NT2/D1 (cell line): ENCODE measurements around the gene HMGN1.

Source experiments
- DNase-seq: peaks from one replicate; pipeline ENCODE4 v3.0.0-alpha.2; 2011; ENCODE audit warnings: low read depth, low spot score
- H3K27me3 ChIP-seq: 2 replicates; pipeline ENCODE4 v1.6.0; 2011; ENCODE audit warnings: mild to moderate bottlenecking; ENCODE audit not compliant: insufficient read length, insufficient read depth
- H3K36me3 ChIP-seq: 2 replicates; pipeline ENCODE4 v1.6.1; 2011; ENCODE audit warnings: mild to moderate bottlenecking, low read length, mixed read lengths; ENCODE audit not compliant: insufficient read depth, insufficient read length
- H3K4me1 ChIP-seq: 2 replicates; pipeline ENCODE4 v1.5.1; 2011; ENCODE audit not compliant: insufficient read depth, insufficient read length
- H3K4me3 ChIP-seq: 2 replicates; pipeline ENCODE4 v1.5.1; 2011; ENCODE audit warnings: low read depth; ENCODE audit not compliant: insufficient read length
- H3K9ac ChIP-seq: 2 replicates; pipeline ENCODE4 v1.6.0; 2011; ENCODE audit warnings: low read depth; ENCODE audit not compliant: insufficient read length
- H3K9me3 ChIP-seq: 2 replicates; pipeline ENCODE4 v1.5.1; 2011; ENCODE audit warnings: mild to moderate bottlenecking, low read length; ENCODE audit not compliant: insufficient read depth
- SUZ12 ChIP-seq: IDR thresholded peaks from 2 replicates; pipeline ENCODE4 v1.6.1; 2011; ENCODE audit not compliant: insufficient read length, insufficient read depth; ENCODE audit errors: extremely low read depth
- YY1 ChIP-seq: IDR thresholded peaks from 2 replicates; pipeline ENCODE4 v1.6.1; 2011; ENCODE audit not compliant: insufficient read length, insufficient read depth
- ZNF274 ChIP-seq: IDR thresholded peaks from 2 replicates; pipeline ENCODE4 v1.6.1; 2011; ENCODE audit warnings: mild to moderate bottlenecking, low read depth, low read length

Gene HMGN1, protein sequence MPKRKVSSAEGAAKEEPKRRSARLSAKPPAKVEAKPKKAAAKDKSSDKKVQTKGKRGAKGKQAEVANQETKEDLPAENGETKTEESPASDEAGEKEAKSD

DNA sequence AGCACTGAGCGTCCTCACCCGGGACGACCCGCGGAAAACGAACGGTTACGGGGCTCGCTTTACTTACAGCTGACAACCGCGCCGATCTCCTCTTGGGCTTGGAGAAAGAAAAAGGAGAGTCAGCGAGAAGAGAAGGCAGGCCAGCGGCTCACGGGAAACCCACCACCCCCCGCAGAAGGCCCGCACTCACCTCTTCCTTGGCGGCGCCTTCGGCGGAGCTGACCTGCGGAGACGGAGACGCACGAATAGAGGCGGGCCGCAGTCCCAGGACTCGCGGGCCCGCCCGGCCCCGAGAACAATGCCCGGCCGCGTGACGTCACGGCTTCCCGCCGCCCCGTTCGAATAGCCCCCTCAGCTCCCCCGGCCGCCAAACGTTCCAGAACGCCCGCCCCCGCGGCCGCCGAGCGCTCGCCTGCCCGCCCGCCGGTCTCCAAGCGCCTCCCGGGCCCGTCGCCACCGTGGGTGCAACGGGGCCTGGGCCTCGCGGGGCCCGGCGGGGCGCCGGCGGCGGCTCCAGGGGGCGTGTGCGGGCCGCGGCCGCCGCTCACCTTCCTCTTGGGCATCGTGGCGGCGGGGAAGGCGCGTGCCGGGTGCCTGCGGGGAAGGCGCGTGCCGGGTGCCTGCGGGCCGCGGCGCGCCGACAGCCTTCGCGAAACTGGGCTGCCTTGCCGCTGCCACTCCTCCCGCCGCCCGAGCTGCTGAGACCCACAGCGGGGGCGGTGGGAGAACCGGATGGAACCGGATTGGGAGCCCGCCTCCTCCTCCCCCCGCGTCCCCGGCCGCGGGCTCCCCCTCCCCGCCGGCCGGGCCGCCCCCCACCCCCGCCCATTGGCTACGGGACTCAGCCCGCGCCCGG lies at the start of gene HMGN1:
HMGN1 (minus strand) TSS at position 734 of the 856 bp plus-strand sequence; CDS start at position 563, 171 bp downstream.
- H3K9ac ChIP-seq = peak within 1 kb of the TSS; percentile 96

DNA sequence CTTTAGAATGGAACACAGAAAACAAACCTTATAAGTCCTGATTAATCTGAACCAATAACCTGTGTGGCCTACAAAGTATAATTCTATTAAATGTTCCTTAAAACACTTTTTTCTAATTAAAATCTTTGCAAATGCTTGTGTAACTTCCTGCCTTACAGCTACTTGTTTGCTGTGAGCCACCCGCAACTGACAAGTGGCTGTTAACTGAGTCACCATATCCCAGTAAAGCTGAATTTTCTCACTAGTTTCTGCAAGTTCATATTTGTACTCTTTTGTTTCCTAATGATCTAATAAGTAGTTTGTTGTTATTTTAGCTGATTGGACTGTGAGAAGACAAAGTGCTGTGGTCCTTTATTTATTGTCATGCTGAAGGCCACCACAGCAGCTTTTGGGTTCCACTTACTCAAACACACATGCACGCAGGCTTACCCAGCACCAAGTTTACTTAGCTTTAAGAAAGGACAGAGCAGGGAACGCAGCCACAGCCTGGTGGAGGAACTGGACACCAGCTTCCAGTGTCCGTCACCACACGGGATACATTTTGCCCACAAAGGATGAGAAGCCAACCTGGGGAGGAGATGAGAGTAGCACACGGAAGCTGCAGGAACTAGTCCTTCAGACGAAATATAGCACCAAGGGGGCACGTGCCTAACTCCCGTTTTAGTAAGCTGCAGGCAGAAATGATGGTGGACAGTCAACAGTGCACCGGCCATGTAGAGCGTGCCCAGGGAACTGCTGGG lies 48.9 kb upstream of the HMGN1 start:
- Histone ChIP-seq H3K9ac (peak overlapping the region; percentile 1), H3K36me3 (peaks cover 35% of the 10 kb centered on the region), H3K4me1 (peaks cover 3% of the 10 kb centered on the region), H3K4me3 (no peak overlapping the region), H3K27me3 (no peaks in the 10 kb centered on the region), H3K9me3 (no peaks in the 10 kb centered on the region)
- no peak for TF ChIP-seq YY1
- no peak for DNase-seq

More for the DNA sequence above, at the start of gene HMGN1:
- H3K4me3 ChIP-seq = peak within 1 kb of the TSS; percentile 84
- DNase-seq = peak; percentile 94
- peaks cover 47% of the 10 kb centered on the region for H3K36me3 ChIP-seq
- H3K4me1 ChIP-seq = peaks cover 13% of the 10 kb centered on the region
- no peaks in the 10 kb centered on the region for H3K27me3 ChIP-seq
- H3K9me3 ChIP-seq = no peaks in the 10 kb centered on the region
- TF ChIP-seq ZNF274 (no peak), YY1 (no peak), SUZ12 (no peak)

DNA sequence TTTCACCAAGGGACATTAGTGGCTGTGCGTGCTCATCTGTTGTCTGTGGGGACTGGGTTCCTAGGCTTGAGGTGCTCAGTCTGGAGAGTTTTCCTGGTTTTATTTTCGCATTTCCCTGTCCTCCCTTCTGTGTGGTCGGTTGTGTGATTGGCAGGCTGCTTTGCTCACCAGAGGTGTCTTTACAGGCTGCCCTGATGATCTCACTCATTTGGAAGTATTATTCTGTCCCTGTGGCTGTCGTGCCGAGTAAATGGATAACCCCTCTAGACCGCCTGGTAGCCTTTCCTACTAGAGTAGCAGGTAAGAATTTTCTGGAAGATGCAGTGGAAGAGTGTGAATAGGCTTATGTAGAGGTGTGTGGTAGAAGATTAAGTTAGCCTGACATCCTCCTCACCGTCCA lies 44.1 kb upstream of the HMGN1 start:
- no peak for TF ChIP-seq ZNF274
- no peak for TF ChIP-seq SUZ12
- TF ChIP-seq YY1 = no peak
- H3K27me3 ChIP-seq = no peaks in the 10 kb centered on the region
- no peak overlapping the region for H3K9ac ChIP-seq
- peaks cover 55% of the 10 kb centered on the region for H3K36me3 ChIP-seq
- no peak overlapping the region for H3K4me3 ChIP-seq
- no peaks in the 10 kb centered on the region for H3K9me3 ChIP-seq
- H3K4me1 ChIP-seq = peaks cover 11% of the 10 kb centered on the region
- DNase-seq = no peak

DNA sequence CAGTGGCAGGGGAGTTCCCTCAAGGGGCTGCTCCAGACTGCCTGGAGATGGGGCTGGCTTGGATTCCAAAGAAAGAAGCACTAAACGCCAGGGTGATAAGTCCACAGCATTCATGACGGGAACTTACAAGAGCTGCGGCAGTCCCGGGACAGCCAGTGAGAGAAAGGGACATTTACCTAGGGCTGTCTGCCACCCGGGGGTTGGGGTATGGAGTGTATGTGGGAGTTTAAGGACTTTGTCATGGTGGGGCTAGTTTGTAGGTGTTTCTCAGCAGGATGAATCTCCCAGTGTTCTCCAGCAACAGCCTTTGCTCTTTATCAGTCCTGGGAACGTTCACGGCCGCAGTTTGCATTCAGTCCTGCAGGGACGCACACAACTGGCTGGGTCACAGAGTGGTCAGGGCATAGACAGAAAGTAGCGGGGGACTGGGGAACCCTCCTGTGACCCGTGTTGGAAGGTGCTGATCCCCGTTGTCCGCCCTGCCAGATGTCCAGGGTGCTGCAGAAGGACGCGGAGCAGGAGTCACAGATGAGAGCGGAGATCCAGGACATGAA lies 41.4 kb upstream of the HMGN1 start:
- TF ChIP-seq YY1 (no peak), SUZ12 (no peak), ZNF274 (no peak)
- peaks cover 51% of the 10 kb centered on the region for H3K36me3 ChIP-seq
- no peaks in the 10 kb centered on the region for H3K9me3 ChIP-seq
- H3K4me1 ChIP-seq = peaks cover 23% of the 10 kb centered on the region
- DNase-seq = no peak
- H3K9ac ChIP-seq = no peak overlapping the region
- no peaks in the 10 kb centered on the region for H3K27me3 ChIP-seq
- no peak overlapping the region for H3K4me3 ChIP-seq

DNA sequence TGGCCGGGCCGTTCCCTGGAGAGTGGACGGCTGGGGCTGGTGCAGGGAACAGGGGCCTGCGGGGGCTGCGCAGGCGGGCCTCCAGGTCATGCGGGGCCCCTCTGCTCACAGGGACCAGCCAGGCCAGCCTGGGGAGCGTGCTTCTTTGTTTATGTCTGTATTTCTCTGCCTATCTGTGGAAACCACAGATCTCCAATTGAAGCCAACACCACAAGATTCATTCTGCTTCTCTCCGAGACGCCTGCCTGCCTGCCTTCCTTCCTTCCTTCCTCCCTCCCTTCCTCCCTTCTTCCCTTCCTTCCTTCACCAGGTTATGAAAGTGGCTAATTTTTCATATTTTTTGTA lies 39.9 kb upstream of the HMGN1 start:
- DNase-seq = no peak
- no peaks in the 10 kb centered on the region for H3K9me3 ChIP-seq
- no peak overlapping the region for H3K4me3 ChIP-seq
- H3K4me1 ChIP-seq = peaks cover 24% of the 10 kb centered on the region
- peaks cover 42% of the 10 kb centered on the region for H3K36me3 ChIP-seq
- H3K27me3 ChIP-seq = no peaks in the 10 kb centered on the region
- H3K9ac ChIP-seq = peak overlapping the region; percentile 68
- TF ChIP-seq SUZ12 (no peak), YY1 (no peak), ZNF274 (no peak)

DNA sequence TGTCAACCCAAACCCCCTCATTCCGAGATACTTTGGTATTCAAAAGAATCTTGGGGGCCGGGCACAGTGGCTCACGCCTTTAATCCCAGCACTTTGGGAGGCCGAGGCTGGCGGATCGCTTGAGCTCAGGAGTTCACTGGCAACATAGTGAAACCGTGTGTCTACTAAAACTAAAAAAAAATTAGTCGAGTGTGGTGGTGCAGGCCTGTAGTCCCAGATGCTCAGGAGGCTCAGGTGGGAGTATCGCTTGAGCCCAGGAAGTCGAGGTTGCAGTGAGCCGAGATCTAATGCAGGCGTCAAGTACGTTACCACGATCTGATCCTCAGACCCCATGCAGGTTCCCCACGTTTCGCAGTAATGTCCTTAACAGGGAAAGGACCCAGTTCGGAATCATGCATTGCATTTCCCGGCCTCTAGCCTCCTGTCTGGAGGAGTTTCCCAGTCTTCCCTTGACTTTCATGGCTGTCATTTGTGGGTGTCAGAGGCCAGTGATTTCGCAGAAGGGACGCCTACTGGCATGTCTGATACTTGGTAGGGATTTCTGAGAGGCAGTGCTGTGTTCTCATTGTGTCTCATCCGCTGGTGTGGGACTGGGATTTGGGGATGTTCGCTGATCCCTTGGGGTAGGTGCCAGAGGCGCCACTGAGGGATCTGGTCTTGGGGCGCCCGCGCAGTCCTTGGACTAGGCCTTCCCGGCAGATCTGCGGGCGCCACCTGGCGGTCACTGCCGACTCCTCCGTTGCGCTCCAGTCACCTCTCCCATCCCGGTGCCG lies 39.3 kb upstream of the HMGN1 start:
- H3K9me3 ChIP-seq = no peaks in the 10 kb centered on the region
- peaks cover 37% of the 10 kb centered on the region for H3K36me3 ChIP-seq
- H3K4me1 ChIP-seq = peaks cover 24% of the 10 kb centered on the region
- H3K4me3 ChIP-seq = peak overlapping the region; percentile 27
- H3K27me3 ChIP-seq = no peaks in the 10 kb centered on the region
- peak overlapping the region; percentile 68 for H3K9ac ChIP-seq
- DNase-seq = peak; percentile 92
- TF ChIP-seq SUZ12 = no peak
- no peak for TF ChIP-seq YY1
- TF ChIP-seq ZNF274 = no peak
